SK-N-MC (cell line): Measurements from ENCODE around the gene IFT20.

Experiments used
- DNase-seq: peaks from one replicate; pipeline ENCODE4 v3.0.0-alpha.2; 2011; ENCODE audit warnings: low read depth, low spot score
- H3K27ac ChIP-seq: fragments of 200-600 bp; sonication (generic); 2 replicates; pipeline ENCODE4 v1.5.1; 2016; ENCODE audit warnings: mixed run types
- H3K36me3 ChIP-seq: fragments of 200-600 bp; sonication (generic); 2 replicates; pipeline ENCODE4 v1.6.1; 2017; ENCODE audit warnings: antibody characterized with exemption, low read length, mixed read lengths; ENCODE audit not compliant: insufficient read depth
- H3K4me3 ChIP-seq: fragments of 200-600 bp; sonication (generic); 2 replicates; pipeline ENCODE4 v1.5.1; 2016
- H3K9ac ChIP-seq: fragments of 200-600 bp; sonication (generic); 2 replicates; pipeline ENCODE4 v1.8.0; 2017; ENCODE audit warnings: mixed run types, mixed read lengths; ENCODE audit not compliant: insufficient read length
- H3K9me3 ChIP-seq: fragments of 200-600 bp; sonication (generic); 2 replicates; pipeline ENCODE4 v1.6.1; 2017; ENCODE audit warnings: low read depth, mild to moderate bottlenecking, antibody characterized with exemption, low read length, moderate library complexity, mixed read lengths
- EZH2 ChIP-seq: fragments of 200-600 bp; sonication (generic); IDR thresholded peaks from one replicate; pipeline ENCODE4 v1.6.1; 2017; ENCODE audit warnings: antibody characterized with exemption
- FOXP2 ChIP-seq: optimal IDR thresholded peaks from 2 replicates; pipeline ENCODE3; 2011; ENCODE audit warnings: mild to moderate bottlenecking, moderate library complexity; ENCODE audit not compliant: insufficient read depth; ENCODE audit errors: extremely low read length, control extremely low read depth
- POLR2AphosphoS5 ChIP-seq: IDR thresholded peaks from 2 replicates; pipeline ENCODE4 v1.6.1; 2012; ENCODE audit warnings: mild to moderate bottlenecking, low read depth, low read length, borderline replicate concordance

The IFT20 gene

DNA sequence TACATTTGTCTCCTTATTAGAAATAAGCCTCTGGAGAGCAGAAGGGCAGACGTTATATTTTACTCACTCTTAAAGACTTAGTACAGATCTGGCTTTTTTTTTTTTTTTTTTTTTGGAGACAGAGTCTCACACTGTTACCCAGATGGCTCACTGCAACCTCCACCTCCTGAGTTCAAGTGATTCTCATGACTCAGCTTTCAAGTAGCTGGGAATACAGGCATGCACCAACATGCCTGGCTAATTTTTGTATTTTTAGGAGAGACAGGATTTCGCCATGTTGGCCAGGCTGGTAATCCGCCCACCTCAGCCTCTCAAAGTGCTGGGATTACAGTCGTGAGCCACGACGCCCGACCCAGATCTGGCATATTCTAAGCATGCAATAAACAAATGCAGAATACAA, 52.7 kb downstream of the IFT20 start:
- H3K4me3 ChIP-seq: no peak overlapping the region
- no peak overlapping the region for H3K27ac ChIP-seq
- DNase-seq: no peak
- H3K9ac ChIP-seq: no peak overlapping the region
- no peaks in the 10 kb centered on the region for H3K9me3 ChIP-seq
- no peak for TF ChIP-seq EZH2
- TF ChIP-seq FOXP2: no peak
- no peak for TF ChIP-seq POLR2AphosphoS5
- H3K36me3 ChIP-seq: no peaks in the 10 kb centered on the region

DNA sequence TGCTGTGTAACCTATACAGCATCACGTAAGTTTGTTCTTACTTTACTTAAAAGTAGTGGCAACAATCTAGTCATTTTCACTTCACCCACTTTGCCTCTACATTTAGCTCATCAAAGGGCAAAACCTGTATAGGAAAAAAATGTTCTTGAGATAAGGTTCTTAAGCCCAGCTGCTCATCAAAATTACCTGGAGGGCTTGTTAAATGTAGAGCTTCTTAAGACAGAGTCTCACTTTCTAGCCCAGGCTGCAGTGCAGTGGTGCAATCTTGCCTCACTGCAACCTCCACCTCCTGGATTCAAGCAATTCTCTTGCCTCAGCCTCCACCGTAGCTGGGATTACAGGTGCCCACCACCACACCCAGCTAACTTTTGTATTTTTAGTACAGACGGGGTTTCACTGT, 54.4 kb downstream of the IFT20 start:
- TF ChIP-seq EZH2 (no peak), FOXP2 (no peak), POLR2AphosphoS5 (no peak)
- H3K9me3 ChIP-seq: no peaks in the 10 kb centered on the region
- no peak overlapping the region for H3K4me3 ChIP-seq
- no peaks in the 10 kb centered on the region for H3K36me3 ChIP-seq
- H3K27ac ChIP-seq: no peak overlapping the region
- no peak for DNase-seq
- no peak overlapping the region for H3K9ac ChIP-seq

DNA sequence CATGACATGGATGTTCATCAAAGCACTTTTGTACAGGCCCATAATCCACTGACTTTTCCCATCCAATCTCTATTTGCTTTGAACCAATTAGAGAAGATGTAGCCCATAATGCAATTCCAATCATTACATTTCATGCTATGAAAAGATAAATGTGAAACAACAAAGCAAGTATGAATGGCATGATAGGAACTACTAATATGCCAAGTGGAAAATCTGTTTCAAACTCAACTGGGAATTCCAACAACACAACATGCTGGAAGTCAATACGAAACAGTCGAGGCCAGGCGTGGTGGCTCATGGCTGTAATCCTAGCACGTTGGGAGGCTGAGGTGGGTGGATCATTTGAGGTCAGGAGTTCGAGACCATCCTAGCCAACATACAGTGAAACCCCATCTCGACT, 55.9 kb downstream of the IFT20 start:
- H3K9ac ChIP-seq: no peak overlapping the region
- no peaks in the 10 kb centered on the region for H3K36me3 ChIP-seq
- DNase-seq: no peak
- H3K9me3 ChIP-seq: no peaks in the 10 kb centered on the region
- H3K27ac ChIP-seq: no peak overlapping the region
- H3K4me3 ChIP-seq: no peak overlapping the region
- TF ChIP-seq POLR2AphosphoS5 (no peak), FOXP2 (no peak), EZH2 (no peak)
